ENCODE data around the gene SIDT1.

- TF ChIP-seq HNF4A (conservative IDR thresholded peaks at IDR 0.05) (no peak), CTCF (IDR thresholded peaks at IDR 0.05; ENCODE audit: low read depth, low read length, missing input control) (no peak), GABPA (IDR thresholded peaks at IDR 0.05 in 1 of 2, conservative IDR thresholded peaks at IDR 0.05 in 1 of 2) (no peak), REST (IDR thresholded peaks at IDR 0.05) (no peak), RAD21 (IDR thresholded peaks at IDR 0.05) (no peak), ATF3 (IDR thresholded peaks at IDR 0.05) (no peak), TAF1 (conservative IDR thresholded peaks at IDR 0.05) (no peak)
Observed at GRCh38 chr3:113514265-113514769, 18.0 kb upstream of the SIDT1 start.

All from liver (tissue), 3 donors.